Hepatocyte (in vitro differentiated cells): ENCODE results near the gene SMIM10L1.

Source experiments
- CTCF ChIP-seq: fragments of 200-600 bp; sonication (generic); IDR thresholded peaks from 2 replicates; pipeline ENCODE4 v1.5.1; 2016; ENCODE audit warnings: antibody characterized with exemption, mild to moderate bottlenecking; ENCODE audit not compliant: poor library complexity
- EZH2 ChIP-seq: fragments of 200-600 bp; sonication (generic); IDR thresholded peaks from 2 replicates; pipeline ENCODE4 v1.6.1; 2016; ENCODE audit warnings: antibody characterized with exemption, mild to moderate bottlenecking, borderline replicate concordance
- EZH2phosphoT487 ChIP-seq: fragments of 200-600 bp; sonication (generic); IDR thresholded peaks from one replicate; pipeline ENCODE4 v1.6.1; 2018; ENCODE audit warnings: antibody characterized with exemption, mild to moderate bottlenecking, low read depth, moderate library complexity; ENCODE audit not compliant: unreplicated experiment, severe bottlenecking

DNA sequence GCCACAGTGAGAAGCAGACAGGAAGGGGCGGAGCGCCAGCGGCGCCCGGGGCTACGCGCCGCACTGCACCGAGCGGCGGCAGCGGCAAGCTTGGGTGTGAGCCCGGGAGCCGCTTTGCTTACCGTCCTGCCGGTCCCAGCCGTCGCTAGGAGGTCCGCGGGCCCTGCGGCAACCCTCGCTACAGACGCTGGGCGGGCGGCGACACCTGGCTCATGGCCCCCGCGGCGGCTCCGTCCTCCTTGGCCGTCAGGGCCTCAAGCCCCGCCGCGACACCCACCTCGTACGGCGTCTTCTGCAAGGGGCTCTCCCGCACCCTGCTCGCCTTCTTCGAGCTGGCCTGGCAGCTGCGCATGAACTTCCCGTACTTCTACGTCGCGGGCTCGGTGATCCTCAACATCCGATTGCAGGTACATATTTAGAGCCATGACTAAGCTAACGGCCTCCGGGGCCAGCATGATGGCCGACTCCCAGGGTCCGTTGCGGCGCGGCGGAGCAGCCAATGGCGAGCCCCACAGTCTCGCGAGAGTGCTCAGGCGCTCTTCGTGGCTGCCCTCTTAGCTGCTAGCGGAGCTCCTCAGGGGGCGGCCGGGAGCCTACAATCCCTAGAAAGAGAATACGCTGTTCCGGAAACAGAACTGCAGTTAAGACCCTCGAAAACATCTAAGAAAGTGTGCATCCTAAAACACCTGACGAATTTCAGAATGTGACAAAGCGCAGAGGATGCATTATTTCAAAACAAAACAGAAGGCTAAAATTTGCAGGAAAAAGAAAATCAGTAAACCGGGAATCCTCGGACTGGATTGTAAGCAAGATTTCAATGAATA, at the start of gene SMIM10L1:
- no peak for TF ChIP-seq CTCF
- no peak for TF ChIP-seq EZH2
- TF ChIP-seq EZH2phosphoT487: no peak
